K562 (cell line): ENCODE measurements around the gene P2RX1. TPM values are rescaled to one million over a fixed set of nuclear protein-coding genes. Genes with fewer than 3 reads are reported as not detected.

Source experiments
- AFF1 ChIP-seq, 2 experiments: fragments of 450-650 bp; IDR thresholded peaks; 2 replicates each; pipeline ENCODE4 v1.6.1; 2018; ENCODE audit warnings: mild to moderate bottlenecking in 2 of 2, low read depth in 1 of 2; ENCODE audit not compliant: partially characterized antibody in 2 of 2
- CREB3L1 ChIP-seq: fragments of 450-650 bp; IDR thresholded peaks from 2 replicates; pipeline ENCODE4 v1.6.1; 2014; ENCODE audit warnings: low read depth, mild to moderate bottlenecking, moderate library complexity, borderline replicate concordance
- ETV5 ChIP-seq: sonication (generic); formaldehyde crosslinking; IDR thresholded peaks from 2 replicates; pipeline ENCODE4 v1.4.0; 2020; ENCODE audit warnings: low read depth, mild to moderate bottlenecking, missing genetic modification reagents
- HMGN3 ChIP-seq: IDR thresholded peaks from 2 replicates; pipeline ENCODE4 v1.6.1; 2011; ENCODE audit warnings: borderline replicate concordance, low read depth, mild to moderate bottlenecking, mixed read lengths, low read length; ENCODE audit not compliant: insufficient read length; ENCODE audit errors: extremely low read depth
- KLF16 ChIP-seq: IDR thresholded peaks from 2 replicates; pipeline ENCODE4 v1.6.1; 2016; ENCODE audit warnings: antibody characterized with exemption
- RBM22 ChIP-seq: fragments of 200-400 bp; formaldehyde crosslinking; IDR thresholded peaks from 2 replicates; pipeline ENCODE4 v1.6.1; 2018; ENCODE audit warnings: low read length, low read depth; ENCODE audit not compliant: poor library complexity, severe bottlenecking
- SIRT6 ChIP-seq: IDR thresholded peaks from one replicate; pipeline ENCODE4 v1.6.1; 2012; ENCODE audit warnings: low read depth, mild to moderate bottlenecking, control low read depth, inconsistent platforms, low read length, moderate library complexity
- SRSF3 ChIP-seq: fragments of 200-400 bp; formaldehyde crosslinking; IDR thresholded peaks from 2 replicates; pipeline ENCODE4 v1.6.1; 2016; ENCODE audit warnings: mild to moderate bottlenecking, low read length, moderate library complexity; ENCODE audit not compliant: insufficient read depth
- TAF7 ChIP-seq: fragments of 450-650 bp; IDR thresholded peaks from 2 replicates; pipeline ENCODE4 v1.6.1; 2016; ENCODE audit warnings: missing genetic modification characterization, missing compliant biosample characterization
- THRAP3 ChIP-seq: fragments of 450-650 bp; IDR thresholded peaks from 2 replicates; pipeline ENCODE4 v1.6.1; 2016; ENCODE audit warnings: mild to moderate bottlenecking, inconsistent platforms, borderline replicate concordance
- ZFP91 ChIP-seq: sonication (generic); formaldehyde crosslinking; IDR thresholded peaks from 2 replicates; pipeline ENCODE4 v1.8.0; 2022; ENCODE audit warnings: mild to moderate bottlenecking, missing genetic modification reagents
- ZNF12 ChIP-seq: sonication (generic); formaldehyde crosslinking; IDR thresholded peaks from 2 replicates; pipeline ENCODE4 v1.4.0; 2020; ENCODE audit warnings: mild to moderate bottlenecking, missing genetic modification reagents
- ZNF408 ChIP-seq: fragments of 250-450 bp; sonication (Bioruptor Pico); IDR thresholded peaks from 2 replicates; pipeline ENCODE4 v1.4.0; 2020; ENCODE audit warnings: low read depth, mild to moderate bottlenecking, moderate library complexity
- ZNF41 ChIP-seq: fragments of 250-450 bp; sonication (Bioruptor Pico); conservative IDR thresholded peaks from 2 replicates; pipeline ENCODE4 v1.4.0; 2020; ENCODE audit warnings: mild to moderate bottlenecking
- polyA plus RNA-seq, 8 experiments: library from polyadenylated mRNA; depleted of rRNA in 4 of 8; stranded (reverse) in 5 of 8; unstranded in 3 of 8; fragments of >200 nt; fragmentation: Nextera tagmentation in 2 of 8; fragmentation: Illumina TruSeq in 1 of 8; extraction: Ambion mirVana in 2 of 8; extraction: Trizol in 1 of 8; gene quantifications; 2 replicates each; pipeline versions ENCODE4 v1.2.1 to v1.2.3, GENCODE V29; 2011 to 2014; ENCODE audit warnings: inconsistent platforms in 1 of 8, missing spikeins in 1 of 8
- total RNA-seq, 7 experiments: library from RNA; depleted of rRNA in 6 of 7; stranded (reverse); fragments of >200 nt in 6 of 7; fragmentation: Illumina TruSeq in 2 of 7; extraction: Trizol in 2 of 7; gene quantifications; 2 replicates each; pipeline versions ENCODE4 v1.2.1 to v1.2.3, GENCODE V29; 2011 to 2021; ENCODE audit warnings: low replicate concordance in 1 of 7

P2RX1 gene
- total and polyA plus RNA-seq, 9 of the 15 experiments (the other 6 are each of a cell fraction or from before 2014, with no cell fraction given): 0.27 to 20.3 (median 10.3) TPM

- TF ChIP-seq RBM22: no peak
- no peak for TF ChIP-seq ZFP91
- no peak for TF ChIP-seq ZNF12 (CRISPR knock-in tag)
- TF ChIP-seq ZNF408 (CRISPR knock-in tag): no peak
- no peak for TF ChIP-seq CREB3L1
- no peak for TF ChIP-seq SIRT6
- no peak for TF ChIP-seq TAF7
- TF ChIP-seq ZNF41 (CRISPR knock-in tag): no peak
- no peak for TF ChIP-seq HMGN3
- no peak for TF ChIP-seq SRSF3
- no peak for TF ChIP-seq KLF16
- no peak for TF ChIP-seq AFF1 (IDR thresholded peaks at IDR 0.05; ENCODE audit: low read depth in 1 of 2, partially characterized antibody in 2 of 2)
- no peak for TF ChIP-seq ETV5 (CRISPR knock-in tag)
- no peak for TF ChIP-seq THRAP3
Observed at GRCh38 chr17:3965118-3965800, 49.0 kb upstream of the P2RX1 start (continued).
